ENCODE data around the gene ERBB4. TPM values are rescaled to one million over a fixed set of nuclear protein-coding genes. Genes with fewer than 3 reads are reported as not detected.

ERBB4 gene
- total and polyA plus RNA-seq, 2 of the 8 experiments (the other 6 are each of a cell fraction or from before 2014, with no cell fraction given) = 0.34 to 1.3 TPM

DNA sequence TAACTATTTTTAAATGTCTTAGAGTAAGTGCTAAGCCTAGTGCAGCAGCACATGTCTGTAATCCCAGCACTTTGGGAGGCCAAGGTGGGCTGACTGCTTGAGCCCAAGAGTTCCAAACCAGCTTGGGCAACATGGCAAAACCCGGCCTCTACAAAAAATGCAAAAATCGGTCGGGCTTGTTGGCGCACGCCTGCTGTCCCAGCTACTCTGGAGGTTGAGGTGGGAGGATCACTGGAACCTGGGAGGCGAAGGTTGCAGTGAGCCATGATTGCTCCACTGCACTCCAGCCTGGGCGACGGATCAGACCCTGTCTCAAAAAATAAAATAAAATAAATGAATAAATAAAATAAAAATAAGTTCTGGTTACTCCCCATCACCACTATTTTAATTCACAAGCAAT is 783.4 kb downstream of the ERBB4 start (continued):
- TF ChIP-seq JUND (IDR thresholded peaks at IDR 0.05; ENCODE audit: low read length) (no peak), CHD2 (IDR thresholded peaks at IDR 0.05; ENCODE audit: low read length) (no peak), RFX5 (IDR thresholded peaks at IDR 0.05; ENCODE audit: borderline replicate concordance, low read depth, low read length) (no peak), TBP (IDR thresholded peaks at IDR 0.05; ENCODE audit: low read depth, low read length) (no peak), YY1 (IDR thresholded peaks at IDR 0.05; ENCODE audit: low read depth, low read length) (no peak)
